Urinary bladder (tissue), 4 donors: ENCODE measurements around the gene ZNF215. TPM values are rescaled to one million over a fixed set of nuclear protein-coding genes. Genes with fewer than 3 reads are reported as not detected.
"Not testable (repeated sequence)": the region's sequence is repeated elsewhere in the genome, so short reads cannot be mapped to it uniquely, and the experiment has no call there.

Experiments
- DNase-seq: peaks from one replicate; pipeline ENCODE4 v3.0.0-alpha.2; 2015; ENCODE audit errors: extremely low spot score
- H3K27ac ChIP-seq: one replicate; pipeline ENCODE4 v1.5.1; 2013; ENCODE audit warnings: low read depth, mild to moderate bottlenecking, moderate library complexity
- H3K36me3 ChIP-seq: one replicate; pipeline ENCODE4 v1.6.1; 2013; ENCODE audit warnings: mild to moderate bottlenecking, moderate library complexity; ENCODE audit not compliant: insufficient read depth
- H3K4me1 ChIP-seq: one replicate; pipeline ENCODE4 v1.6.1; 2013; ENCODE audit warnings: mild to moderate bottlenecking, moderate library complexity; ENCODE audit not compliant: insufficient read depth
- H3K4me3 ChIP-seq: one replicate; pipeline ENCODE4 v1.5.1; 2013; ENCODE audit warnings: low read depth, low read length
- WGBS: extraction: QIAGEN DNeasy Blood & Tissue Kit; methylation state at CpG from one replicate; pipeline ENCODE4 v1.1.7; 2013; 5-methylcytosine and 5-hydroxymethylcytosine counted together
- polyA plus RNA-seq: library from polyadenylated mRNA; stranded (reverse); fragments of 200-250 nt; gene quantifications from one replicate; pipeline ENCODE4 v1.2.3, GENCODE V29; 2013
- total RNA-seq: library from RNA; depleted of rRNA; stranded (reverse); fragments of >200 nt; gene quantifications from one replicate; pipeline ENCODE4 v1.2.3, GENCODE V29; 2014
- donor health status: healthy with polysubstance abuse.
- donor health status: healthy.

The ZNF215 gene
- total and polyA plus RNA-seq, 2 donors, result 0.47 to 2.0 TPM

DNA sequence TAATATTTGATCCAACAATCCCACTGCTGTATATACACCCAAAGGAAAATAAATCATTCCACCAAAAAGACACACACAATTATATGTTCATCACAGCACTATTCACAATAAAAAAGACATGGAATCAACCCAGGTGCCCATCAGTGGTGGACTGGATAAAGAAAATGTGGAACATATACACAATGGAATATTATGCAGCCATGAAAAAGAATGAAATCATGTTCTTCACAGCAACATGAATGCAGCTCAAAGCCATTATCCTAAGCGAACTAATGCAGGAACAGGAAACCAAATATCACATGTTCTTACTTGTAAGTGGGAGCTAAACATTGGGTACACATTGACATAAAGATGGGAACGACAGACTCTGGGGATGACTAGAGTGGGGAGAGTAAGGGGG lies 6.5 kb upstream of the ZNF215 start:
- H3K4me1 ChIP-seq, result no peaks in the 10 kb centered on the region
- DNase-seq, result no peak
- H3K27ac ChIP-seq, result no peak overlapping the region
- H3K4me3 ChIP-seq, result no peak overlapping the region
- H3K36me3 ChIP-seq, result no peaks in the 10 kb centered on the region
- 53% methylated on average over 2 of the region's 2 CpGs for WGBS

DNA sequence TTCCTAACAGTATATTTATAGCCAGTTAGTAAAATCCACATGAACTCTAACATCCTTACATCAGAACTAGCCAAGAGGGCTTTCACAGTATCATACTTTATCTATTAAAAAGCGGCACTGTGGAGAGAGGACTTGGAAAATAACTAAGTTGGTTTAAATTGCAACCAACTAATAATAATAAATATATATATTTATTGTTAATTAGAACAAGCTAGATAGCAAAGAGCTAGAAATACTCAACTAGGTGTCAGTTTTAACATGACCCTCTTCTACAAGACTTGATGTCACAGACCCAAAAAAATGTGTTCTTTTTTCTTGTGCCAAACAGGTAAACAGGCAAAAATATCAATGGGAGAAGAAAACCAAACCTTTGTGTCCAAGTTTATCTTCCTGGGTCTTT lies 5.5 kb upstream of the ZNF215 start, which contains the start of gene OR2D3:
TSS of gene OR2D3 (plus strand) at position 301 of the 400 bp plus-strand sequence. CDS start at position 301, 0 bp downstream.
- Histone ChIP-seq H3K4me3 (no peak within 1 kb of the TSS), H3K27ac (no peak within 1 kb of the TSS), H3K36me3 (no peaks in the 10 kb centered on the region), H3K4me1 (no peaks in the 10 kb centered on the region)
- no peak for DNase-seq
- WGBS, result 90% methylated on average over 1 of the region's 1 CpG

GRCh38 chr11:6925007-6925577 lies 1.1 kb upstream of the ZNF215 start:
- Histone ChIP-seq H3K4me3 (no peak overlapping the region), H3K4me1 (no peaks in the 10 kb centered on the region), H3K27ac (no peak overlapping the region), H3K36me3 (no peaks in the 10 kb centered on the region)
- DNase-seq, result no peak

GRCh38 chr11:6925636-6926207 lies 504 bp upstream of the ZNF215 start:
- Histone ChIP-seq H3K27ac (no peak overlapping the region), H3K36me3 (no peaks in the 10 kb centered on the region), H3K4me3 (no peak overlapping the region), H3K4me1 (no peaks in the 10 kb centered on the region)
- no peak for DNase-seq
- WGBS, result 62% methylated on average over 2 of the region's 2 CpGs

DNA sequence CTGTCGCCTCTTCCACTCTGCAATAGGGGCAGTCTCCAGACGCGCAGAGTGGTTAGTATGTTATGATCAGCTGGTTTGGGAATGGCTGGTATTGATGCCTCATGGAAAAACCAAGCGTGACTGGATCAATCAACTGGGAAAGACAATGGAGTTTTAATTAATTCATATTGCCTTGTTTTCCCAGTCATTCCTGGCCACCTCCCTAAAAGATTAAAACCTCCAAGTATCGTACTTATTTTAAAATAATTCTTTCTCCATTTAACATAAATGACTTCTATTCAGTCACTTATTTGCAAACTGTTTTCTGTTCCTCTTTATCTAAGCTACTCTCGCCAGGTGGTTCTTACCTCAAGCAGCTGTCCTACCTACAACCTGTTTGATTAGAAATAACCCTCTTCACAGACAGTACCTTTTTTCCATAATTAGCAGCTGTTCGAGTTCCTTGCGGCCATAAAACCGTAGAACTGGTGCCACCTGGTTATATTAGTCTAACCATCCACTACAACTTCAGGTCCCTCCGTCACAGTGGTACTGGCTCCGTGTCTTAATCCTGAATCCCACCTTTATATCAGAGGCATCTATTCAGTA lies 898 bp downstream of the ZNF215 start:
- Histone ChIP-seq H3K4me3 (peak overlapping the region; percentile 36), H3K27ac (no peak overlapping the region), H3K36me3 (no peaks in the 10 kb centered on the region), H3K4me1 (no peaks in the 10 kb centered on the region)
- no peak for DNase-seq
- 10% methylated on average over 11 of the region's 11 CpGs for WGBS

- H3K4me3 ChIP-seq, result no peak overlapping the region
- H3K27ac ChIP-seq, result no peak overlapping the region
- no peaks in the 10 kb centered on the region for H3K36me3 ChIP-seq
- H3K4me1 ChIP-seq, result no peaks in the 10 kb centered on the region
- WGBS, result 78% methylated on average over 4 of the region's 4 CpGs
- DNase-seq, result no peak
Measured at GRCh38 chr11:6928916-6929315, 2.7 kb downstream of the ZNF215 start.

- H3K27ac ChIP-seq, result no peak overlapping the region
- 74% methylated on average over 3 of the region's 3 CpGs for WGBS
- no peak for DNase-seq
- H3K4me3 ChIP-seq, result no peak overlapping the region
- no peaks in the 10 kb centered on the region for H3K4me1 ChIP-seq
- no peaks in the 10 kb centered on the region for H3K36me3 ChIP-seq
Measured at GRCh38 chr11:6931146-6931713, 5.0 kb downstream of the ZNF215 start.

- DNase-seq, result no peak
- no peak overlapping the region for H3K27ac ChIP-seq
- 83% methylated on average over 7 of the region's 7 CpGs for WGBS
Measured at GRCh38 chr11:6932145-6932544, 5.9 kb downstream of the ZNF215 start.

GRCh38 chr11:6941970-6942369 lies 15.7 kb downstream of the ZNF215 start:
- H3K4me1 ChIP-seq, result no peaks in the 10 kb centered on the region
- no peak for DNase-seq
- no peak overlapping the region for H3K4me3 ChIP-seq
- H3K36me3 ChIP-seq, result no peaks in the 10 kb centered on the region
- H3K27ac ChIP-seq, result no peak overlapping the region

More at GRCh38 chr11:6932145-6932544, 5.9 kb downstream of the ZNF215 start:
- H3K4me3 ChIP-seq, result no peak overlapping the region
- no peaks in the 10 kb centered on the region for H3K36me3 ChIP-seq
- H3K4me1 ChIP-seq, result no peaks in the 10 kb centered on the region

DNA sequence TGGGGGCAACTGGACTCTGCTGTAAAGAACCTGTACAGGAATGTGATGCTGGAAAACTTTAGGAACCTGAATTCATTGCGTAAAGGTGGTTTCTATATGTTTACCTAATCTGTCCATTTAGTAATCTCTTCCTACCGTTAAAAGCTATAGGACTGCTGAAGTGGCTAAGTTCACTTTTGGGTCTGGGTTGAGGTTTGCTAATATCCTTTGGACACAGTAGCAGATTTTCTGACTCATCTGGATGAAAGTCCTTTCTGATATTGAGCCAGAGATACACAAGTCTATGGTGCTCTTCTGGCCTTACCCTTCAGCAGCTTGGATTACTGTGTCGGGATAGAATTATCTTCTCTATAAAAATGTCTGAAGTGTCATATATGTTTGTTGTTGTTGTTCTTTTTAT lies 16.9 kb downstream of the ZNF215 start:
- DNase-seq, result no peak
- 82% methylated on average over 3 of the region's 3 CpGs for WGBS
- H3K4me3 ChIP-seq, result no peak overlapping the region
- H3K27ac ChIP-seq, result no peak overlapping the region
- H3K36me3 ChIP-seq, result no peaks in the 10 kb centered on the region
- H3K4me1 ChIP-seq, result no peaks in the 10 kb centered on the region

DNA sequence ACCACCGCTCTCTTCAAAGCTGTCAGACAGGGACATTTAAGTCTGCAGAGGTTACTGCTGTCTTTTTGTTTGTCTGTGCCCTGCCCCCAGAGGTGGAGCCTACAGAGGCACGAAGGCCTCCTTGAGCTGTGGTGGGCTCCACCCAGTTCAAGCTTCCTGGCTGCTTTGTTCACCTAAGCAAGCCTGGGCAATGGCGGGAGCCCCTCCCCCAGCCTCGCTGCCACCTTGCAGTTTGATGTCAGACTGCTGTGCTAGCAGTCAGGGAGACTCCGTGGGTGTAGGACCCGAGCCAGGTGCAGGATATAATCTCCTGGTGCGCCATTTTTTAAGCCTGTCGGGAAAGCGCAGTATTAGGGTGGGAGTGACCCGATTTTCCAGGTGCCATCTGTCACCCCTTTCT lies 28.0 kb downstream of the ZNF215 start:
- not testable (repeated sequence) for H3K4me1 ChIP-seq, H3K36me3 ChIP-seq, H3K4me3 ChIP-seq, DNase-seq, H3K27ac ChIP-seq
- WGBS, result 93% methylated on average over 10 of the region's 10 CpGs

- Histone ChIP-seq H3K36me3 (no peaks in the 10 kb centered on the region), H3K4me3 (no peak overlapping the region), H3K4me1 (no peaks in the 10 kb centered on the region), H3K27ac (no peak overlapping the region)
- no peak for DNase-seq
Measured at GRCh38 chr11:6962141-6962540, 35.9 kb downstream of the ZNF215 start.

DNA sequence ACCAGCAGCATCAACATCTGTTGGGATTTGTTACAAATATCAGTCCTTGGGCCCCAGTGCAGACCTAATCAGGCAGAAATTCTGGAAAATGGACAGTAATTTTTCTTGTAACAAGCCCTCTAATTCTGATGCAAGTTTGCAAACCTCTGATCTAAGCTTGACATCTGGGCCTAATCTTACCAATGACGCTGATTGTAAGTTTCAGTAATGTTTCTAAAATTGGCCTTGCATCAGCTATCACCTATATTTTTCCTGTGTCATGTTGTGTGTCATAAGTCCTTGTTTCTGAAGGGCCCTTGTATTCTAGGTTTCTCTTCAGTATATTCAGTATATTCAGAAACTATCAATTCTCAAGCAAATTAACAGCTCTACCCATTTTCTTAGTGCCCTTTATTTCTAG lies 36.4 kb downstream of the ZNF215 start:
- Histone ChIP-seq H3K27ac (no peak overlapping the region), H3K4me1 (no peaks in the 10 kb centered on the region), H3K36me3 (no peaks in the 10 kb centered on the region), H3K4me3 (no peak overlapping the region)
- no peak for DNase-seq
- 92% methylated on average over 1 of the region's 1 CpG for WGBS

DNA sequence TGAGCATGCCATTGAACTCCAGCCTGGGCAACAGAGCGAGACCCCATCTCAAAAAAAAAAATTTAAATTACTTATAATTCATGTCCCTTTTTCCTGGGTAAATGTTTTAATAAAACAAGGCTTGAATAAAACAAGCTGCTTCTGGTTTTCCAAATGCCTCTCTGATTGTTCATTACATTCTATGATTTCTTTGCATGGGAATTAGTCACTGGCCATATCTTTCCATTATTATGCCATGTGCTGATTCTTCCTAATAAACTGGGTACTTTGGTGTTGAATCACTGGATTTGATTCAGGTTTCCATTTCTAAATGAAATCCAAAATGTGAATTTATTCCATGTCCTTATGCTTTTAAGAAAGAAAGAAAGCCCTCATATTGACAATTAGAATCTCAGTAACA lies 42.6 kb downstream of the ZNF215 start:
- H3K4me1 ChIP-seq, result no peaks in the 10 kb centered on the region
- 98% methylated on average over 1 of the region's 1 CpG for WGBS
- H3K27ac ChIP-seq, result no peak overlapping the region
- no peak for DNase-seq
- H3K36me3 ChIP-seq, result no peaks in the 10 kb centered on the region
- H3K4me3 ChIP-seq, result no peak overlapping the region
